ENCODE data around the gene ASB10. TPM values are rescaled to one million over a fixed set of nuclear protein-coding genes. Genes with fewer than 3 reads are reported as not detected.

The ASB10 gene
- total RNA-seq, 1 donor from 2014 or later = not detected

DNA sequence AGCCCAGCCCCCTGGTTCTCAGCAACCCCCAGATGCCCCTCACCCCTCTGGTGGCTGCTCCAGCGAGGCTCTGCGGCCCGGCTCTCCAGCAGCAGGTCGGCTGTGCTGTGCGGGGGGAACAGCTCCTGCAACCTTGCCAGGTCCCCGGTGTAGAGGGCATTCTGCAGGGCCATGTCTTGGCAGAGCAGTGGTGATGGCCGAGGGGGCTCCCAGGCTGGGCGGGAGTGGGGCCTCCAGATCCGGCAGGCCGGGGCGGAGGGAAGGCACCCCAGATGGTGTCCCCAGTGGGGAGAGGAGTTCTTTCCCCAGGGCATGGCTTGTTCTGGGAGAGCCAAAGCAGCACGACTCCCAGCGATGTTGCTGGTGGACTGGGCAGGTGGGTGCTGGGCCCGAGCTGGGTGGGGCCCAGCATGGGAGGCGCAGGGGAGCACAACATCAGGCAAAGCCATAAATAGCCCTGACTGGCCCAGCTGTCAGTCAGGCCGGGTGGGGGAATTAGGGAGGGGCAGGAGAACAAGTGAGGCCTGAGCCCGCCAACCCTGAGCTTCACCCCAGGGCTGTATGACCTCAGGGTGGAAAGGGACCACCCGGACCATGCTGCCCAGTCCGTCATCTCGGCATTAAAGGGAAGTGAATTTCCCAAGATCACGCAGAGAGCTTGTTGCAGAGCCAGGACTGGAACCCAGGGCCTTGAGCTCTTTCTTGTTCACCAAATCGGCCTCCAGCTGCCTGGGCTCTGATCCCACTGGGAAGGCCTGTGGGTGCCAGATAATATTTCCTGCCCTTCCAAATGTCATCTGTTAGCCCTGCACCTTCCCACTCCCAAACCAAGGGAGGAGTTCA is 580 bp upstream of the ASB10 start:
- ATAC-seq = no peak

DNA sequence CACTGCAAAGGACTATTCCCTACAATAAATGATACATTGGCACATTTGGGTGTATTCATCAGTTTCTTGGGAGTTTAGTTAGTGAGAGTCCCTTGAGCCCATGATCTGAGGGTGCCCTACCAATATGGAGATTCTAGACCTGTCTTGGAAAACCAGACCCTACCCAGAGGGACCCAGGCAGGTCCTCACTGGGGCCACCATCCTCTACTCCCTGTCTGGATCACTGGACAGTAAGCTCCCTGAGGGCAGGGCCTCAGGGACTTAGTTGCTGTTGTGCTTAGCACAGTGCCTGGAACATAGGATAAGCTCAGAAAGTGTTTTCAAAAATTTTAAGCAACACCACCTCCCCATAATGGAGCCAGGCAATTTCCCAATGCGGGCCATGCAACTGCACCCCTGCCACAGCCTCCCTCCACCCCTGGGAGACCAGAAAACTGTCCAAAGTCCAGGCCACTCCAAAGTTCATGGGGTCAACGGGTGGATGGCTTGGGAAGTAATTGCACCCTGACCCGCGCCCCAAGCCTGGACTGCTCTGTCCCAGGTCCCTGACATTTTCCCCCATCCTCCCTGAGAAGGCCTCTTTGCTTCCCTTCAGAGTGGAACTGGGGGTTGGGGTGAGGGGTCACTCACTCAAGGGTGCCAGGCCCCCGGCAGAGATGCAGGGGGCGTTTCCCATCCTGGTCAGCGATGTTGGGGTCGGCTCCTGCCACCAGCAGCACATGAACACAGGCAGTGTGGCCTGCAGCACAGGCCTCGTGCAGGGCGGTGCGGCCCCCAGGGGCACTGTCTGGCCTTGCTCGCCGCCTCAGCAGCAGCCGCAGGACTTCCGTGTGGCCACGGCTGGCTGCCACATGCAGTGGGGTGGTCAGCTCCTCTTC is 1.0 kb downstream of the ASB10 start:
- no peak for ATAC-seq

GRCh38 chr7:151181011-151181431 is 6.0 kb downstream of the ASB10 start:
- ATAC-seq = peak; percentile 12

GRCh38 chr7:151179946-151180345 is 7.1 kb downstream of the ASB10 start:
- ATAC-seq = no peak

DNA sequence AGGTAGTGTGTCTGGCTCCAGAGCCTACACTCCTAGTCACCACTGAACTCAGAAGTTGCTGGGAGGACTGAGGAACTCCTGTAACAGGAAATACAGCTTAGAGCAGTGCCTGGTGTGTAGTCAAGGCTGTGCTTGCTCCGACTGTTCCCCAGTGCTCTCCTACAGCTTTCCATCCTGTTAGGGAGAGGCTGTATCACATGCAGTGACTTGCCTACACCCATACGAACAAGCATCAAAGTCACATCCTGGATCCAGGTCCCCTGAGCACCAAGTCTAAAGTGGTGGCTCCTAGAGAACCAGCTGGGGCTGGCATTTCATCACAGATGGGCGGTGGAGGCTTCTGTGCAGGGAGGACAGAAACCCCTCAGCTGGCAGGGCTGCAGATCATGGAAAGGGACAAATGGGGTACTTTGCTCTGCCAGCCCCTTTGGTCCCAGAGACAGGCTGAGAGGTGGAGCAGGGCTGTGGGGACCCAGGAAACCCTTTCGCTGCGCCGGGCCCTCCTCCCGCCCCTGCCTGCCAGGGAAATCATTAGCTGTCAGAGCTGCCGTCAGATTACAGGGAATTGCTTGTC is 7.7 kb downstream of the ASB10 start:
- peak; percentile 46 for ATAC-seq

- ATAC-seq = no peak
Observed at GRCh38 chr7:151178831-151179230, 8.2 kb downstream of the ASB10 start.

GRCh38 chr7:151178236-151178635 is 8.8 kb downstream of the ASB10 start:
- no peak for ATAC-seq

DNA sequence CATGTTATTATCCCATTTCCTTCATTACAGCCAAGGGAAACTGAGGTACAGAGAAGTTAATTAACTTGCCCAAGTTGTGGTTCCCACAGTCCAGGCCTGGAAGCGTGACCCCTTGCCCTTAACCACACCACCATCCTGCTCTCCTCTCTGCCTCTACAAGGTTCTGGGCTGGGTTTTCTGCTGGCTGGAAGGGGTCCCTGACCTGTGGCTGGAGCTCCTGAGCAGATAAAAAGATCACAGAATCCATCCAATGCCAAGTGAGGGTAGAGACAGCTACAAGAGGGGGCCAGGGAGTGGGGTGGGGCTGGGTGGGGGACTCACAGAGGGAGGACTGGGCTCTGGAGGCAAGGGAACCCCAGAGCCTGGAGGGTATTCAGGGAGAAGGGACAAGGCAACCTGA is 9.7 kb downstream of the ASB10 start:
- no peak for ATAC-seq

DNA sequence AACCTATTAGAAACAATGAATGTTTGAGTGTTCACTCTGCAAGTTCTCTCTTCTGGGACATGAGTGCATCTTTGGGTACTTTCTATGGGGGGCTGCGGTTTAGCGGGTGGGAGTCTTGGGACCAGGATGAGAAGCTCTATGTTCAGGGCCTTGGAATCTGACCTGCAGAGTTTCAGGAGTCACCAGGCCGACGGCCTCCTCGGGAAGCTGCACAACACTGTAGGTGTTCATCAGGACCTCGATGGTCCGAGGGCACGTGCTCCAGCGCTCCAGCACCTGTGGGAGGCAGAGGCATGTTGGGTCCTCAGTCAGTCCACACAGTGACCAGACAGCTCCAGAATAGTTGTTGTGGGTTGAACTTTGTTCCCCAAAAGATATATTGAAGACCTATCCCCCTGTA is 10.6 kb downstream of the ASB10 start:
- ATAC-seq = no peak

DNA sequence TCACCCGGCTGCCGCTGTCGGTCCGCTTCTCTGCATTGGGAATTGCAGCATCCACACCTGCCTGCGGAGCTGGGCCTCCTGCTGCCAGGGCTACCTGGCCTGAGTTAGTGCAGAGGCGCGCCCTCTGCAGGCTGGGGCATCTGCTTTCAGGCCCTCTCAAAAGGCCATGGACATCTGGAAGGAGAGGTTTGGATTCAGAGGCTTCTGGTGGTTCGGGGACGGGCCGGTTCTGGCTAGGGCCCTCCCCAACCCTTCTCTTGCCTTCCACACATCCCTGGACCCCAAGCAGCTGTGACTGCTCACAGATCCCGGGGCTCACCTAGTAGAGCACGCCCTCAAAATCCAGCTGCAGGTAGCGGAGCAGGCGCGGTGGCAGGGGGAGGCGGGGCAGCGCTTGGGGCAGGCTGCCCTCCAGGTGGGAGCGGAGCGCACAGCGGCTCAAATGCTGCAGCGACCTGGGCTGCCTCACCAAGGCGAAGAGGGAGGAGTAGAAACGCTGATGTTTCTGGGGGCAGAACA is 11.2 kb downstream of the ASB10 start:
- ATAC-seq = no peak

DNA sequence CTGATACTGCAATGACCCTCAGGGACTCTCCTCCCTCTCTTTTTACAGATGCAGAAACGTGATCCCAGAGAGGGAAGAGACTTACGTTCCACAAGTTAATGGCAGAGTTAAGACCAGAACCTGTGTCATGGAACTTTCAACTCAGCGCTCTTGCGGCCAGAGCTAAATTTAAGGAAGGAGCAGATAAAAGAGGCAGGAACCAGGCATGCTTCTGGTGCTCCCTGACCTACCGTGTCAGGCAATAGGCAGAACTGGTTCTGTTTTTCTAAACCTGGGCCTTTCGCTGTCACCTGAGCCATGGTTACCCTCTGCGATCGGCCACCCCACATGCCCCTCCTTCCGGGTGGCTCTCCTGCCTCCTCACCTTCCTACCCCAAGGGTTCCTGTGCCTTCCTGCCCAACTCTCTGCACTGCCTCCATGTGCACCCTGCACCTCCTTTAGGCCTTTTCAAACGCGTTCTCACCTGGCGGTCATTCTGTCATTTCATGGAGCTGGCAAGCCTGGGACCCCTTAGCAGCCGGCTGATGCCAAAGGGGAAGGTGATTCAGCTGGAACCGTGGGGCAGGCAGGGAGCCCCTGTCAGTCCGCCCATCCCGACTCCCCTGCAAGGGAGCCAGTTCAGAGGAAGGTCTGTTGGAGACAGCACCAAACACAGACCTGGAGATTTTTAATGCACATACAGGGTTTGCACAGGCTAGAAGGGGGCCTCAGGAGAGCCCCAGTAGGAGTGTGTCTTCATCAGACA is 11.8 kb downstream of the ASB10 start:
- no peak for ATAC-seq

- ATAC-seq = no peak
Observed at GRCh38 chr7:151174246-151175046, 12.6 kb downstream of the ASB10 start.

DNA sequence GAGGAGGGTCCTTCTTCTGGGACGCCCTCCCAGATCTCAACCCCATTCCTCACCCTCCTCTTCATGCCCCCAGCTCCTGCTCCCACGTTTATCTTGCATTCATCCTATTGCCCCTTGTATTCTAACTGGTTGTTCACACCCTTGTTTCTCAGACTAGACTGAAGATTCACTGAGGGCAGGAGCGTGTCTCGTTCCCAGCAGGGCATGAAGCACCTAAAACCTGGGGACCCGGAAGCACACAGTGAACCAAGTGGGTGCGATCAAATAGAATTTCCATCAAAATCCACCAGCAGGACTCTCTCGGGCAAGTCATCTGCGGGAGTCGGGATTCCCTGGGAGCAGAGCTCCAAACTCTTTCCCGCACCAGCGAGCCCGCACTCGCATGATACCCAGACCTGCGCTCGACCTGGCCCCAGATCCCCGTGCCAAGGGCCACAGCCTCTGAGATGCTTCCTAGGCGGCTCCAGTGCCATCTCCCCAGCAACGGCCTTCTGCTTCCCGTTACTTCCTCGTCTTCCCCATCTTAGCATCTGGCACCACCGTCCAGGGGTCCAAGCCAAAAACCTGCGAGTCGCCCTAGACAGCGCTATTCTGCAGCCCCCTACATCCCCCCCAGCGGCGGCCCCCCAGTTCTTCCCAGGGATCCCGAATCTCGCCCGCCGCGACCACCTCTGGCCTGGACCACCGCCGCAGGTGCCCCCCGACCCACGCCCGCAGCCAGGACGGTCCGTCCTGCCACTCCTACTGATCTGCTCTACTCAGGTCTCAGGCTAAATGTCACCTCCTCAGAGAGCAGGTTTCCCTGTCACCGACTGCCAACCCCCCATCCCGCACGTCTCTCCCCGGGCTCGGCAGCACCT is 13.4 kb downstream of the ASB10 start:
- no peak for ATAC-seq

DNA sequence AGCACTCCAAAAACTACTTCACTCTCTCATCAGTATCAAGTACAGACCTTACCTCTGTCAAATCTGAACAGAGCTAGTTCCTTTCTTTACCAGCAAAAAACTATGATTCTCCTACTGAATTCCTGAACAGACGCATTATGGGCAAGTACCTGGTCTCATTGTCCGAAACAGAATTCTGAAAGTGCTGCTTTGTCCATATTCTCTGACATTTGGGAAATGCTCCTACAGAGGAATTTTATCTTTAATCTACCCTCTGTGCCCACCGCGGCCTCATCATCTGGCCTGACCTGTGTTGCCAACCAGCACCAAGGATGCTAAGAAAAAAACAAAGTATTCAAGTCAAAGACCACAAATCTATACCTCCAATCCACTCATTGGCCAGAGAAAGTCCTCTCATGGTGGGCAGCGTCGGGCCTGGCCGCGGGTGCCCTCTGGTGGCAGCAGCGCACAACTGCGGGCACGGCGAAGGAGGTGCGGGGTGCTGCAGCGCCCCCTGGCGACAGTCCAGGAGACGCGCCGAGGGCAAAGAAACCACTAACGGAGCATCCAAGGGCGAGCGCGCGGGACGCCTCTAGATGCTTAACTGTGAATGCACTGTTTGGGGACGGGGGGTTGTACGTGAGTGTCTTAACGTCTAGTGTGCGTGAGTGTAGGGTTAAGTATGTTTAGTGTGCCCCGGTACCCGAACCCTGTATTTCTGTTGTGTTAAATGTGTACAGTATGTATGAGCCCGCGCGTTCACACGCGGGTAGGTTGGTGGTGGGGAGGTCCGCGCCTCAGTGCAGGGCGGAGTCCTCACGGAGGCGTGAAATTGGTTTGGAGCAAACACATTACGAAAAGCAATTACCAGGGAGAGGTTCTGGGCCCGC is 14.5 kb downstream of the ASB10 start:
- ATAC-seq = peak; percentile 90

DNA sequence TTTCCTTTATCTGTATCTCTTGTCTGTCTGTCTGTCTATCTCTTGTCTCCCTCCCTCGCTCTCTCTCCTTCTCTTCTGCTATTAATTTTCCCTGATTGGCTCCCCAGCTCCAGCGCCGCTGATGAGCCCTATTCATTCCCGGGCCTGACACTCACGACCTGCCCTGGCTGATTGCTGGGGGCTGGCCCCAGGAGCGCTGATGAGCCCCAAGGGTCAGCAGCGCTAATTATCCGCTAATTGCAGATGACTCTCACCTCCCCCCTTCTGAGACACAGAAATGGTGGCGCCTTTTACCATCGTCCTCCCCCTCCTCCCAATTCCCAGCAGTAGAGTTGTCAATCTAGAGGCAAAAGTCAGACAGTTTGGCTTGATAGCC is 18.3 kb downstream of the ASB10 start:
- no peak for ATAC-seq

GRCh38 chr7:151168003-151168786 is 18.9 kb downstream of the ASB10 start:
- peak; percentile 59 for ATAC-seq

GRCh38 chr7:151167197-151167961 is 19.7 kb downstream of the ASB10 start, which contains the start of gene GBX1:
Gene GBX1, minus strand, starts transcription at chr7:151167694. Its CDS starts 146 bp downstream, at chr7:151167548.
- peak; percentile 53 for ATAC-seq
